Spleen (tissue), 10 donors: ENCODE data around the gene IL34. TPM values are rescaled to one million over a fixed set of nuclear protein-coding genes. Genes with fewer than 3 reads are reported as not detected.

Experiments used
- polyA plus RNA-seq, 3 donors: library from polyadenylated mRNA; stranded (reverse); fragments of 200-250 nt; gene quantifications; one replicate each; pipeline ENCODE4 v1.2.1, GENCODE V29; 2013
- total RNA-seq, 7 donors: library from RNA; depleted of rRNA in 3 of 7; stranded (reverse); fragments of >200 nt in 3 of 7; fragmentation: NEBNext Ultra II Directional in 4 of 7; extraction: Animal tissue kit (Norgen Biotek cat#: 25700) in 4 of 7; gene quantifications; one replicate each; pipeline versions ENCODE4 v1.1.0 to v1.2.1, GENCODE V29; 2016 to 2021
- donor health status: healthy with polysubstance abuse.
- donor health status: DM: no; HTN: no; CAD: no; lungs with moderate emphysema.
- donor health status: DM: no; HTN: no; CAD: no.
- donor health status: Bipolar disorder and iron deficiency.
- donor health status: healthy.
- donor health status: DM: no; HTN: no; CAD: no.
- donor health status: DM: yes; HTN: yes; CAD: no.

IL34 gene
- total and polyA plus RNA-seq, 10 donors, result 20.3 to 258 (median 128) TPM

Other genes with a start within 250 kb of the IL34 start
- 10 to 100 TPM; 33.1 to 66.9 (median 48.1) TPM for gene ST3GAL2, start 207.5 kb upstream of the IL34 start, total RNA-seq
- gene ST3GAL2, start 207.5 kb upstream of the IL34 start, polyA plus RNA-seq, result 10 to 100 TPM in 1 of 3 donors, 1 to 10 TPM in 2; 5.2 to 16.5 (median 7.2) TPM
- gene FCSK, start 192.0 kb upstream of the IL34 start, total RNA-seq, result 10 to 100 TPM; 20.8 to 31.9 (median 27.1) TPM
- 10 to 100 TPM in 2 of 3 donors, 1 to 10 TPM in 1; 8.1 to 18.6 (median 16.7) TPM for gene FCSK, start 192.0 kb upstream of the IL34 start, polyA plus RNA-seq
- gene COG4, start 123.0 kb upstream of the IL34 start, total RNA-seq, result 10 to 100 TPM; 40.8 to 85.4 (median 62.7) TPM
- 10 to 100 TPM; 45.7 to 54.8 (median 51.6) TPM for gene COG4, start 123.0 kb upstream of the IL34 start, polyA plus RNA-seq
- 100 to 1,000 TPM in 5 of 7 donors, 10 to 100 TPM in 2; 92.5 to 256 (median 205) TPM for gene SF3B3, start 122.7 kb upstream of the IL34 start, total RNA-seq
- gene SF3B3, start 122.7 kb upstream of the IL34 start, polyA plus RNA-seq, result 10 to 100 TPM; 70.3 to 92.9 (median 82.9) TPM
- 100 to 1,000 TPM in 3 of 7 donors, 10 to 100 TPM in 4; 40.6 to 116 (median 94.6) TPM for gene MTSS2, start 39.5 kb downstream of the IL34 start, total RNA-seq
- 10 to 100 TPM in 2 of 3 donors, 1 to 10 TPM in 1; 9.0 to 66.7 (median 12.2) TPM for gene MTSS2, start 39.5 kb downstream of the IL34 start, polyA plus RNA-seq
- gene VAC14, start 154.6 kb downstream of the IL34 start, total RNA-seq, result 10 to 100 TPM; 43.4 to 70.0 (median 55.5) TPM
- gene VAC14, start 154.6 kb downstream of the IL34 start, polyA plus RNA-seq, result 10 to 100 TPM; 29.1 to 35.6 (median 32.9) TPM